GM21825 (cell line): Measurements from ENCODE around the gene AGTR2.
"Not testable (repeated sequence)": the region's sequence is repeated elsewhere in the genome, so short reads cannot be mapped to it uniquely, and the experiment has no call there.

Experiments used
- ATAC-seq: cut with Tn5 transposase; IDR thresholded peaks from one replicate; pipeline ENCODE4 v1.9.1; 2021; ENCODE audit warnings: mild to moderate bottlenecking, moderate library complexity; ENCODE audit not compliant: unreplicated experiment

Gene AGTR2, protein sequence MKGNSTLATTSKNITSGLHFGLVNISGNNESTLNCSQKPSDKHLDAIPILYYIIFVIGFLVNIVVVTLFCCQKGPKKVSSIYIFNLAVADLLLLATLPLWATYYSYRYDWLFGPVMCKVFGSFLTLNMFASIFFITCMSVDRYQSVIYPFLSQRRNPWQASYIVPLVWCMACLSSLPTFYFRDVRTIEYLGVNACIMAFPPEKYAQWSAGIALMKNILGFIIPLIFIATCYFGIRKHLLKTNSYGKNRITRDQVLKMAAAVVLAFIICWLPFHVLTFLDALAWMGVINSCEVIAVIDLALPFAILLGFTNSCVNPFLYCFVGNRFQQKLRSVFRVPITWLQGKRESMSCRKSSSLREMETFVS

DNA sequence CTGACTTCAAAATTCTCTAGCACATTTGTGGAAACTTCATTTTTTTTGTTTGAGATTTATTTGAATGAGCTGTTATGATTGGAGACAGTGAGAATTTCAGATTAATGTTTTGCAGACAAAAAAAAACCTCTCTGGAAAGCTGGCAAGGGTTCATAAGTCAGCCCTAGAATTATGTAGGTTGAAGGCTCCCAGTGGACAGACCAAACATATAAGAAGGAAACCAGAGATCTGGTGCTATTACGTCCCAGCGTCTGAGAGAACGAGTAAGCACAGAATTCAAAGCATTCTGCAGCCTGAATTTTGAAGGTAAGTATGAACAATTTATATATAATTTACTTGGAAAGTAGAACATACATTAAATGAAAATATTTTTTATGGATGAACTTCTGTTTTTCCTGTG, at the start of gene AGTR2:
TSS of gene AGTR2 (plus strand) at position 234 of the 400 bp plus-strand sequence. CDS start 1,537 bp downstream, outside the sequence.
- ATAC-seq: no peak

- no peak for ATAC-seq
Observed at GRCh38 chrX:116135277-116135676, 35.3 kb upstream of the AGTR2 start.

- ATAC-seq: not testable (repeated sequence)
Observed at GRCh38 chrX:116141270-116141669, 29.3 kb upstream of the AGTR2 start.

DNA sequence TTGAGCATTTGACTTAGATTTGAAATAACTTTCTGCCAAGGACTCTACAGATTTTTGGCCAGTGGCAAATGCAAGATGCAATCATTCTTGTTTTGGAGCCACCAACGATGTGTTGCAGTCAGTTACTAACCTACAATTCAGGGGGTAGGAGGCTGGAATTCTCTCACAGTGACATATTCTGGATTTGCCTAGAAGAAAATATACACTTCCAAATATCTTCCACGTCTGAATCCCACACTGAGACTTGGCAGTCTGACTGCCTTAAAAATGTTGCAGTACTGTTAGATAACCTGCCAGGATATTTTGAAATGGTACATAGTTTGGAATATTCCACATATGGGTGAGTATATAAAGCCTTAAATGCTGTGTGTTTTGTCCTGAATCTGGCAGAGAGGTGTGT, 27.6 kb upstream of the AGTR2 start:
- no peak for ATAC-seq

GRCh38 chrX:116172976-116173375, 2.4 kb downstream of the AGTR2 start:
- ATAC-seq: no peak

GRCh38 chrX:116181300-116181699, 10.8 kb downstream of the AGTR2 start:
- no peak for ATAC-seq

DNA sequence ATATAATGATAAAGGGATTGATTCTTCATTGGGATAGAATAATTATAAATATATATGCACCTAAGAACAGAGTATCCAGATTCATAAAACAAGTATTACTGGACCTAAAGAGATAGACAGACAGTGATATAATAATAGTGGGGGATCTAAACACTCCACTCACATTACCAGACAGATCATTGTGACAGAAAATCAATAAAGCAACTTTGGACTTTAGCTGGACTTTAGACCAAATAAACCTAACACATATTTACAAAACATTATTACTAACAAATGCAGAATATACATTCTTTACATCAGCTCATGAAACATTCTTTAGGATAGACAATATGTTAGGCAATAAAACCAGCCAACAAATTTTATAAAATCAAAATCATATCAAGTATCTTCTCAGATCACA, 14.6 kb downstream of the AGTR2 start:
- ATAC-seq: no peak

DNA sequence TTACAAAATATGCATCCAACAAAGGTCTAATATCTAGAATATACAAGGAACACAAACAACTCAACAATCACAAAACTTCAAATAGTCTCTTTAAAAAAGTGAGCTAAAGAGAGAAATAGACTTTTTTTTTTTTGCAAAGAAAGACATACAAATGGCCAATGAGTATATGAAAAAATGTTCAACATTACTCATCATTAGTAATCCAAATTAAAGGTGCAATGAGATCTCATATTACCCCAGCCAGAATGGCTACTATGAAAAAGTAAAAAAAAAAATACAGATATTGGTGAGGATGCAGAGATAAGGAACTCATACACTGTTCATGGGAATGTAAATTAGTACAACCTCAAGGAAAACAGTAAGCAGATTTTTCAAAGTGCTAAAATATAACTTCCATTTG, 24.1 kb downstream of the AGTR2 start:
- no peak for ATAC-seq

- no peak for ATAC-seq
Observed at GRCh38 chrX:116198235-116198634, 27.7 kb downstream of the AGTR2 start.

- no peak for ATAC-seq
Observed at GRCh38 chrX:116198810-116199209, 28.3 kb downstream of the AGTR2 start.

- no peak for ATAC-seq
Observed at GRCh38 chrX:116204932-116205331, 34.4 kb downstream of the AGTR2 start.

DNA sequence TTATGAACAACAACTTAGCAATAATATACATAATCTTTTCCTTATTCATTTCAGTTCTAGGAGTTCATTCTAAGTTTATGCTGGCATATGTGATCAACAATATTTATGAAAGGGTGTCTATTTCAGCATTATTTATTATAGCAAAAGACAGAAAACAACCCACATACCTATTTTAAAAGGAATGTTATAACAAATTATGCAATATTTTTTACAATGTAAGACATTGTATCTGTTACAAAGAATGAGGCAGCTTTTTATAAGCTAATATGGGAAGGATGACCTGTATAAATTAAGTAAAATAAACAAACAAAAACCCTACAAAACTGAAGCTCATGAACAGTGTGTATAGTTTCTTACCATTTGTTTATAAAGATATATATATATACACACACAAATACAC, 42.7 kb downstream of the AGTR2 start:
- no peak for ATAC-seq

DNA sequence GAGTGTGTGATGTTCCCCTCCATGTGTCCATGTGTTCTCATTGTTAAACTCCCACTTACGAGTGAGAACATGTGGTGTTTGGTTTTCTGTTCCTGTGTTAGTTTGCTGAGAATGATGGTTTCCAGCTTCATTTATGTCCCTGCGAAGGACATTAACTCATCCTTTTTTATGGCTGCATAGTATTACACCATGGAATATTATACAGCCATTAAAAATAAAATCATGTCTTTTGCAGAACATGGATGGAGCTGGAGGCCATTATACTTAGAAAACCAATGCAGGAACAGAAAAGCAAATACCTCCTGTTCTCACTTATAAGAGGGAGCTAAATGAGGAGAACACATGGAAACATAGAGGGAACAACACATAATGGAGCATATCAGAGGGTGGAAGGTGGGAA, 46.5 kb downstream of the AGTR2 start:
- ATAC-seq: not testable (repeated sequence)
